MM.1S (cell line): ENCODE measurements around the gene SLC8A1.

ENCODE experiments used
- DNase-seq: peaks from one replicate; pipeline ENCODE4 v3.0.0-alpha.2; 2015
- H2AFZ ChIP-seq: fragments of 300-600 bp; sonication (generic); 2 replicates; pipeline ENCODE4 v1.6.0; 2016; ENCODE audit warnings: antibody characterized with exemption, low read length
- H3F3A ChIP-seq: fragments of 300-600 bp; sonication (generic); 2 replicates; pipeline ENCODE4 v1.6.1; 2016; ENCODE audit warnings: mild to moderate bottlenecking, antibody characterized with exemption, low read length, moderate library complexity, mixed read lengths; ENCODE audit not compliant: insufficient read depth
- H3K27ac ChIP-seq: fragments of 300-600 bp; sonication (generic); 2 replicates; pipeline ENCODE4 v1.5.1; 2016; ENCODE audit warnings: mild to moderate bottlenecking, low read length
- H3K27me3 ChIP-seq: fragments of 300-600 bp; sonication (generic); replicated peaks from 2 replicates; pipeline ENCODE4 v1.6.0; 2016; ENCODE audit warnings: low read length; ENCODE audit not compliant: insufficient read depth
- H3K36me3 ChIP-seq: fragments of 300-600 bp; sonication (generic); replicated peaks from 2 replicates; pipeline ENCODE4 v1.6.1; 2016; ENCODE audit warnings: mild to moderate bottlenecking, low read length, mixed read lengths; ENCODE audit not compliant: insufficient read depth
- H3K4me1 ChIP-seq: fragments of 300-600 bp; sonication (generic); 2 replicates; pipeline ENCODE4 v1.6.1; 2016; ENCODE audit warnings: low read length, mixed read lengths
- H3K4me2 ChIP-seq: fragments of 300-600 bp; sonication (generic); 2 replicates; pipeline ENCODE4 v1.6.0; 2016; ENCODE audit warnings: low read depth, low read length
- H3K4me3 ChIP-seq: fragments of 300-600 bp; sonication (generic); 2 replicates; pipeline ENCODE4 v1.5.1; 2016; ENCODE audit warnings: low read length, mixed read lengths
- H3K79me2 ChIP-seq: fragments of 300-600 bp; sonication (generic); 2 replicates; pipeline ENCODE4 v1.6.1; 2016; ENCODE audit warnings: mixed run types, low read length, mixed read lengths
- H3K9ac ChIP-seq: fragments of 300-600 bp; sonication (generic); 2 replicates; pipeline ENCODE4 v1.6.1; 2016; ENCODE audit warnings: low read length, mixed read lengths
- H3K9me2 ChIP-seq: fragments of 300-600 bp; sonication (generic); replicated peaks from 2 replicates; pipeline ENCODE4 v1.6.1; 2016; ENCODE audit warnings: mild to moderate bottlenecking, low read length, mixed read lengths; ENCODE audit not compliant: insufficient read depth
- H3K9me3 ChIP-seq: fragments of 300-600 bp; sonication (generic); replicated peaks from 2 replicates; pipeline ENCODE4 v1.6.1; 2016; ENCODE audit warnings: mild to moderate bottlenecking, low read length, mixed read lengths; ENCODE audit not compliant: insufficient read depth
- H4K20me1 ChIP-seq: fragments of 300-600 bp; sonication (generic); 2 replicates; pipeline ENCODE4 v1.6.1; 2016; ENCODE audit warnings: mild to moderate bottlenecking, low read length, moderate library complexity, mixed read lengths; ENCODE audit not compliant: insufficient read depth
- CTCF ChIP-seq: fragments of 300-600 bp; sonication (generic); IDR thresholded peaks from 2 replicates; pipeline ENCODE4 v1.5.1; 2016; ENCODE audit warnings: antibody characterized with exemption, low read length, mixed read lengths
- EZH2 ChIP-seq: fragments of 300-600 bp; sonication (generic); optimal IDR thresholded peaks from 2 replicates; pipeline ENCODE3; 2017; ENCODE audit warnings: low read depth, mild to moderate bottlenecking, antibody characterized with exemption, low read length, mixed read lengths
- EZH2phosphoT487 ChIP-seq: fragments of 300-600 bp; sonication (generic); IDR thresholded peaks from 2 replicates; pipeline ENCODE4 v1.6.1; 2018; ENCODE audit warnings: antibody characterized with exemption, low read length

Gene SLC8A1

GRCh38 chr2:40062381-40062780 lies 389.5 kb downstream of the SLC8A1 start:
- Histone ChIP-seq H3K9me3 (no peaks in the 10 kb centered on the region), H3F3A (no peaks in the 10 kb centered on the region), H3K79me2 (no peaks in the 10 kb centered on the region), H3K27me3 (no peaks in the 10 kb centered on the region), H3K9me2 (no peaks in the 10 kb centered on the region), H3K36me3 (no peaks in the 10 kb centered on the region), H3K4me2 (no peak overlapping the region), H4K20me1 (no peaks in the 10 kb centered on the region), H2AFZ (no peak overlapping the region), H3K4me3 (no peak overlapping the region), H3K9ac (no peak overlapping the region), H3K27ac (no peak overlapping the region), H3K4me1 (no peaks in the 10 kb centered on the region)
- TF ChIP-seq EZH2phosphoT487 (no peak), EZH2 (no peak), CTCF (no peak)
- no peak for DNase-seq

- no peaks in the 10 kb centered on the region for H3K36me3 ChIP-seq
- H4K20me1 ChIP-seq = no peaks in the 10 kb centered on the region
- H3K27me3 ChIP-seq = no peaks in the 10 kb centered on the region
- H3K4me2 ChIP-seq = no peak overlapping the region
- no peak overlapping the region for H3K27ac ChIP-seq
- no peak overlapping the region for H3K9ac ChIP-seq
- H3K79me2 ChIP-seq = no peaks in the 10 kb centered on the region
- TF ChIP-seq CTCF (no peak), EZH2phosphoT487 (no peak), EZH2 (no peak)
- H3K9me3 ChIP-seq = no peaks in the 10 kb centered on the region
- H3K9me2 ChIP-seq = no peaks in the 10 kb centered on the region
- no peaks in the 10 kb centered on the region for H3F3A ChIP-seq
- H3K4me1 ChIP-seq = no peaks in the 10 kb centered on the region
- no peak overlapping the region for H3K4me3 ChIP-seq
- DNase-seq = no peak
- no peak overlapping the region for H2AFZ ChIP-seq
Measured at GRCh38 chr2:40049781-40050180, 402.1 kb downstream of the SLC8A1 start.

- H4K20me1 ChIP-seq = no peaks in the 10 kb centered on the region
- no peaks in the 10 kb centered on the region for H3F3A ChIP-seq
- H3K9me2 ChIP-seq = no peaks in the 10 kb centered on the region
- no peak overlapping the region for H3K4me2 ChIP-seq
- no peaks in the 10 kb centered on the region for H3K36me3 ChIP-seq
- no peaks in the 10 kb centered on the region for H3K79me2 ChIP-seq
- no peak overlapping the region for H3K27ac ChIP-seq
- TF ChIP-seq CTCF (no peak), EZH2phosphoT487 (no peak), EZH2 (no peak)
- H3K4me3 ChIP-seq = no peak overlapping the region
- H3K4me1 ChIP-seq = no peaks in the 10 kb centered on the region
- no peaks in the 10 kb centered on the region for H3K27me3 ChIP-seq
- no peak overlapping the region for H2AFZ ChIP-seq
- H3K9me3 ChIP-seq = no peaks in the 10 kb centered on the region
- no peak for DNase-seq
- no peak overlapping the region for H3K9ac ChIP-seq
Measured at GRCh38 chr2:40048506-40048905, 403.4 kb downstream of the SLC8A1 start.

GRCh38 chr2:40047406-40047805 lies 404.5 kb downstream of the SLC8A1 start:
- no peaks in the 10 kb centered on the region for H3K27me3 ChIP-seq
- H3K36me3 ChIP-seq = no peaks in the 10 kb centered on the region
- no peaks in the 10 kb centered on the region for H4K20me1 ChIP-seq
- H3K4me2 ChIP-seq = no peak overlapping the region
- H2AFZ ChIP-seq = no peak overlapping the region
- H3K9me3 ChIP-seq = no peaks in the 10 kb centered on the region
- DNase-seq = no peak
- no peak overlapping the region for H3K4me3 ChIP-seq
- H3K9ac ChIP-seq = no peak overlapping the region
- H3K9me2 ChIP-seq = no peaks in the 10 kb centered on the region
- no peak overlapping the region for H3K27ac ChIP-seq
- no peaks in the 10 kb centered on the region for H3K4me1 ChIP-seq
- TF ChIP-seq EZH2phosphoT487 = no peak
- TF ChIP-seq EZH2 = no peak
- H3K79me2 ChIP-seq = no peaks in the 10 kb centered on the region
- no peaks in the 10 kb centered on the region for H3F3A ChIP-seq
